Skeletal muscle tissue (tissue), 4 donors: Measurements from ENCODE around the gene TUBB. TPM values are rescaled to one million over a fixed set of nuclear protein-coding genes. Genes with fewer than 3 reads are reported as not detected.
A peak's percentile ranks its signal among the peaks of the same experiment; 100 is the strongest.

ENCODE experiments used
- H3K27ac ChIP-seq: one replicate; pipeline ENCODE4 v1.7.0; 2013; ENCODE audit warnings: mild to moderate bottlenecking, low read depth, low read length, inconsistent platforms
- H3K27me3 ChIP-seq, 3 donors: one replicate each; pipeline ENCODE4 v1.7.0; 2013; ENCODE audit warnings: low read length in 3 of 3; ENCODE audit not compliant: control insufficient read depth in 3 of 3, insufficient read depth in 3 of 3
- H3K36me3 ChIP-seq, 3 donors: one replicate each; pipeline ENCODE4 v1.7.0; 2013; ENCODE audit warnings: low read length in 3 of 3; ENCODE audit not compliant: control insufficient read depth in 3 of 3, insufficient read depth in 3 of 3
- H3K4me1 ChIP-seq, 3 donors: one replicate each; pipeline ENCODE4 v1.7.0; 2013; ENCODE audit warnings: low read length in 3 of 3, mild to moderate bottlenecking in 3 of 3; ENCODE audit not compliant: control insufficient read depth in 3 of 3, insufficient read depth in 3 of 3
- H3K4me3 ChIP-seq, 3 donors: one replicate each; pipeline ENCODE4 v1.7.0; 2013; ENCODE audit warnings: low read length in 3 of 3
- H3K9ac ChIP-seq, 3 donors: one replicate each; pipeline ENCODE4 v1.7.0; 2013; ENCODE audit warnings: low read length in 3 of 3, mild to moderate bottlenecking in 3 of 3, moderate library complexity in 2 of 3, low read depth in 1 of 3
- H3K9me3 ChIP-seq, 3 donors: one replicate each; pipeline ENCODE4 v1.7.0; 2013; ENCODE audit warnings: low read length in 3 of 3; ENCODE audit not compliant: control insufficient read depth in 3 of 3
- total RNA-seq: library from RNA; depleted of rRNA; stranded (reverse); fragments of >200 nt; gene quantifications from one replicate; pipeline ENCODE4 v1.2.3, GENCODE V29; 2014
- donor health status: Osteomylitis.

The TUBB gene
- total RNA-seq, 1 donor from 2014 or later, result 317 TPM

- Histone ChIP-seq H3K27ac (no peak overlapping the region), H3K4me1 (peaks cover 10 to 17% (median 14%) of the 10 kb centered on the region in 3 donors), H3K36me3 (peaks cover 32 to 41% (median 32%) of the 10 kb centered on the region in 3 donors), H3K9me3 (no peaks in the 10 kb centered on the region), H3K4me3 (no peak overlapping the region), H3K9ac (no peak overlapping the region), H3K27me3 (no peaks in the 10 kb centered on the region)
These were observed 16.3 kb upstream of the TUBB start for GRCh38 chr6:30703821-30704220.

- peak overlapping the region in 1 of 3 donors; percentile 49 for H3K4me3 ChIP-seq
- peak overlapping the region; percentile 66 for H3K27ac ChIP-seq
- H3K27me3 ChIP-seq, result no peaks in the 10 kb centered on the region
- H3K4me1 ChIP-seq, result peaks cover 10 to 17% (median 14%) of the 10 kb centered on the region in 3 donors
- peaks cover 31 to 47% (median 33%) of the 10 kb centered on the region in 3 donors for H3K36me3 ChIP-seq
- no peaks in the 10 kb centered on the region for H3K9me3 ChIP-seq
- peak overlapping the region in 2 of 3 donors; percentile 40 to 50 for H3K9ac ChIP-seq
These were observed 14.5 kb upstream of the TUBB start for GRCh38 chr6:30705620-30706019.

- H3K27ac ChIP-seq, result no peak overlapping the region
- peaks cover 10 to 17% (median 14%) of the 10 kb centered on the region in 3 donors for H3K4me1 ChIP-seq
- peak overlapping the region in 1 of 3 donors; percentile 40 for H3K9ac ChIP-seq
- no peaks in the 10 kb centered on the region for H3K9me3 ChIP-seq
- H3K4me3 ChIP-seq, result no peak overlapping the region
- H3K27me3 ChIP-seq, result no peaks in the 10 kb centered on the region
- peaks cover 47 to 62% (median 50%) of the 10 kb centered on the region in 3 donors for H3K36me3 ChIP-seq
These were observed 12.8 kb upstream of the TUBB start for GRCh38 chr6:30707281-30707850.

DNA sequence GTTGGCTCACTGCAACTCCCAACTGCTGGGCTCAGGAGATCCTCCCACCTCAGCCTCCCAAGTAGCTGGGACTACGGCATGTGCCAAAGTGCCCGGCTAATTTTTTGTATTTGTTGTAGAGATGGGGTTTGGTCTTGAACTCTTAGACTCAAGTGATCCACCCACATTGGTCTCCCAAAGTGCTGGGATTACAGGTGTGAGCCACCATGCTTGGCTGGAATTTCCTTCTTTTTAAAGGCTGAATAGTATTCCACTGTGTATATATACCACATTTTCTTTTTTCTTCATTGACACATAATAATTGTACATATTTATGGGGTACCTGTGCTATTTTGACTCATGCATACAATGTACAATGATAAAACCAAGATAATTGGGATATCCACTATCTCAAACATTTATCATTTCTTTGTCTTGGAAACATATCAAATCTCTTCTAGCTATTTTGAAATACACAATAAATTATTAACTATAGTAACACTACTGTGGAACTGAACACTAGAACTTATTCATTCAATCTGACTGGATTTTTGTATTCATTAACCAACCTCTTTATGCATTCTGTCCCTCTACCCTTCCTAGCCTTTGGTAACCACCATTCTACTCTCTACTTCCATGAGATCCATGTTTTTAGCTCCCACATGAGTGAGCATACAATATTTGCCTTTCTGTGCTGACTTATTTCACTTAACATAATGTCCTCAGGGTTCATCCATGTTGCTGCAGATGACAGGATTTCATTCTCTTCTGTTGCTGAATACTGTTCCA, 10.9 kb upstream of the TUBB start:
- no peak overlapping the region for H3K9ac ChIP-seq
- H3K27me3 ChIP-seq, result no peaks in the 10 kb centered on the region
- no peak overlapping the region for H3K4me3 ChIP-seq
- no peaks in the 10 kb centered on the region for H3K9me3 ChIP-seq
- peaks cover 47 to 66% (median 57%) of the 10 kb centered on the region in 3 donors for H3K36me3 ChIP-seq
- no peak overlapping the region for H3K27ac ChIP-seq
- H3K4me1 ChIP-seq, result peaks cover 10 to 17% (median 14%) of the 10 kb centered on the region in 3 donors

- Histone ChIP-seq H3K27me3 (no peaks in the 10 kb centered on the region), H3K4me1 (peaks cover 0 to 12% (median 10%) of the 10 kb centered on the region in 3 donors), H3K9ac (no peak overlapping the region), H3K36me3 (peaks cover 49 to 70% (median 61%) of the 10 kb centered on the region in 3 donors), H3K27ac (no peak overlapping the region), H3K4me3 (no peak overlapping the region), H3K9me3 (no peaks in the 10 kb centered on the region)
These were observed 8.3 kb upstream of the TUBB start for GRCh38 chr6:30711758-30712380.

- H3K4me1 ChIP-seq, result peaks cover 0 to 10% (median 8%) of the 10 kb centered on the region in 3 donors
- no peak overlapping the region for H3K4me3 ChIP-seq
- no peak overlapping the region for H3K9ac ChIP-seq
- no peaks in the 10 kb centered on the region for H3K9me3 ChIP-seq
- H3K27me3 ChIP-seq, result no peaks in the 10 kb centered on the region
- H3K27ac ChIP-seq, result no peak overlapping the region
- peaks cover 42 to 65% (median 54%) of the 10 kb centered on the region in 3 donors for H3K36me3 ChIP-seq
These were observed 7.7 kb upstream of the TUBB start for GRCh38 chr6:30712441-30712945.

- Histone ChIP-seq H3K27ac (no peak overlapping the region), H3K4me1 (peaks cover 3 to 10% (median 7%) of the 10 kb centered on the region in 3 donors), H3K36me3 (peaks cover 38 to 54% (median 42%) of the 10 kb centered on the region in 3 donors), H3K27me3 (no peaks in the 10 kb centered on the region), H3K9me3 (no peaks in the 10 kb centered on the region), H3K9ac (no peak overlapping the region), H3K4me3 (no peak overlapping the region)
These were observed 5.9 kb upstream of the TUBB start for GRCh38 chr6:30714263-30714662.

DNA sequence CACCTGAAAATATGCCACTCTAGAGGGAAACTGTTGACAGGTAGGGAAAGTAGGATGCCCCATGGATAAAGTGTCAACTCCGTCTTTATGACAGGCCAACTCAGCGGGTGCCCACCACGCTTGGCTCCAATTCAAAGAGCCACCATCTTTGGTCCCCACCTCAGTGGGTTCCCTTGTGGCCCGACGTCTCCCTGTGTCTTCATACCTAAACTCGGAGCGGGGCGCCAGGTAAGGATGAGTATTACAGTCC, 3.3 kb upstream of the TUBB start:
- H3K9me3 ChIP-seq, result no peaks in the 10 kb centered on the region
- peaks cover 9 to 18% (median 15%) of the 10 kb centered on the region in 3 donors for H3K4me1 ChIP-seq
- peak overlapping the region; percentile 96 for H3K27ac ChIP-seq
- H3K27me3 ChIP-seq, result no peaks in the 10 kb centered on the region
- H3K4me3 ChIP-seq, result peak overlapping the region; percentile 88 to 93 (median 90)
- peaks cover 28 to 32% (median 29%) of the 10 kb centered on the region in 3 donors for H3K36me3 ChIP-seq
- peak overlapping the region; percentile 76 to 90 (median 87) for H3K9ac ChIP-seq

GRCh38 chr6:30717129-30717844, 2.9 kb upstream of the TUBB start, which contains the start of gene MDC1:
Gene MDC1, minus strand, starts transcription at chr6:30717281. Its CDS starts 2,106 bp downstream, at chr6:30715175.
- Histone ChIP-seq H3K9me3 (no peaks in the 10 kb centered on the region), H3K4me1 (peaks cover 14 to 22% (median 19%) of the 10 kb centered on the region in 3 donors), H3K27me3 (no peaks in the 10 kb centered on the region), H3K27ac (peak within 1 kb of the TSS; percentile 96), H3K4me3 (peak within 1 kb of the TSS; percentile 88 to 93 (median 90)), H3K9ac (peak within 1 kb of the TSS; percentile 83 to 90 (median 87)), H3K36me3 (peaks cover 23 to 28% (median 24%) of the 10 kb centered on the region in 3 donors)
